ENCODE results near the gene MRPL24.
"Not testable (repeated sequence)": the region's sequence is repeated elsewhere in the genome, so short reads cannot be mapped to it uniquely, and the experiment has no call there.

MRPL24 gene

GRCh38 chr1:156767879-156768604 is 27.2 kb upstream of the MRPL24 start:
- no peak for TF ChIP-seq POLR2A (IDR thresholded peaks at IDR 0.05; ENCODE audit: low read depth, low read length)
- no peak for DNase-seq (ENCODE audit: insufficient read length, low spot score)

GRCh38 chr1:156767101-156767878 is 26.4 kb upstream of the MRPL24 start, which contains the start of gene PRCC:
PRCC (plus strand) TSS chr1:156767535; CDS start chr1:156767772, 237 bp downstream.
- peak; percentile 58 for FAIRE-seq
- DNase-seq (ENCODE audit: insufficient read length, low spot score), result peak; percentile 82
- TF ChIP-seq POLR2A (IDR thresholded peaks at IDR 0.05; ENCODE audit: low read depth, low read length), result peak; percentile 45

More at GRCh38 chr1:156767879-156768604, 27.2 kb upstream of the MRPL24 start:
- no peak for FAIRE-seq

- FAIRE-seq (no peak), DNase-seq (ENCODE audit: insufficient read length, low spot score) (no peak)
- TF ChIP-seq POLR2A (IDR thresholded peaks at IDR 0.05; ENCODE audit: low read depth, low read length), result 0 out of 2 replicates have a peak, but pooled peaks have one; percentile 7
Measured at GRCh38 chr1:156766298-156767100, 25.6 kb upstream of the MRPL24 start.

DNA sequence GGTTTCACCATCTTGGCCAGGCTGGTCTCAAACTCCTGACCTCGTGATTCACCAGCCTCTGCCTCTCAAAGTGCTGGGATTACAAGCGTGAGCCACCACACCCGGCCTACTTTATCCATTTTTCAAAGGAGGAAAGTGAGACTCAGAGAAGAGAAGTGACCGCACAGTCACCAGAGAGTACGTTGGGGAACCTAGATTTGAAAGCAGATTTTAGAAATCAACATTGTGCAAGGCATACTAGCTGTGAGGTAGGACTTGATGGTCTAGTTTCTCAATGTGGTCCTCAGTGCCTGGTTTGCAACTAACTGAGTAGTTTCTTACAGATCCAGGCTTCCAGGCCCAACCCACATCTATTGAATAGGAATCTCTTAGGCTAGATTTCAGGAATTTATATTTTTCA is 24.8 kb upstream of the MRPL24 start:
- TF ChIP-seq POLR2A (IDR thresholded peaks at IDR 0.05; ENCODE audit: low read depth, low read length), result no peak
- DNase-seq (ENCODE audit: insufficient read length, low spot score) (no peak), FAIRE-seq (no peak)

- not testable (repeated sequence) for FAIRE-seq; DNase-seq (ENCODE audit: insufficient read length, low spot score)
Measured at GRCh38 chr1:156765136-156765535, 24.2 kb upstream of the MRPL24 start.

DNA sequence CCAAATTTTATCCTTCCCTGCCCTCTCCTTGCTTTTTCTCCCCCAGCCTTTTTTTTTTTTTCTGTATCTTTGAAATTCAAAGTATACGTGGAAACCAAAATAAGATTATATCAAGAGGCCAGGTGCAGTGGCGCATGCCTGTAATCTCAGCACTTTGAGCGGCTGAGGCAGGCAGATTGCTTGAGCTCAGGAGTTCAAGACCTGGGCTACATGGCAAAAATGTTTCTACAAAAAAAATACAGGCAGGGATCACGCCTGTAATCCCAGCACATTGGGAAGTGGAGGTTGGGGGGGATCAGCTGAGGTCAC is 19.9 kb upstream of the MRPL24 start:
- TF ChIP-seq POLR2A (IDR thresholded peaks at IDR 0.05; ENCODE audit: low read depth, low read length), result no peak
- FAIRE-seq, result no peak
- DNase-seq (ENCODE audit: insufficient read length, low spot score), result no peak

GRCh38 chr1:156760092-156760795 is 19.4 kb upstream of the MRPL24 start:
- DNase-seq (ENCODE audit: insufficient read length, low spot score) (no peak), FAIRE-seq (no peak)
- no peak for TF ChIP-seq POLR2A (IDR thresholded peaks at IDR 0.05; ENCODE audit: low read depth, low read length)

DNA sequence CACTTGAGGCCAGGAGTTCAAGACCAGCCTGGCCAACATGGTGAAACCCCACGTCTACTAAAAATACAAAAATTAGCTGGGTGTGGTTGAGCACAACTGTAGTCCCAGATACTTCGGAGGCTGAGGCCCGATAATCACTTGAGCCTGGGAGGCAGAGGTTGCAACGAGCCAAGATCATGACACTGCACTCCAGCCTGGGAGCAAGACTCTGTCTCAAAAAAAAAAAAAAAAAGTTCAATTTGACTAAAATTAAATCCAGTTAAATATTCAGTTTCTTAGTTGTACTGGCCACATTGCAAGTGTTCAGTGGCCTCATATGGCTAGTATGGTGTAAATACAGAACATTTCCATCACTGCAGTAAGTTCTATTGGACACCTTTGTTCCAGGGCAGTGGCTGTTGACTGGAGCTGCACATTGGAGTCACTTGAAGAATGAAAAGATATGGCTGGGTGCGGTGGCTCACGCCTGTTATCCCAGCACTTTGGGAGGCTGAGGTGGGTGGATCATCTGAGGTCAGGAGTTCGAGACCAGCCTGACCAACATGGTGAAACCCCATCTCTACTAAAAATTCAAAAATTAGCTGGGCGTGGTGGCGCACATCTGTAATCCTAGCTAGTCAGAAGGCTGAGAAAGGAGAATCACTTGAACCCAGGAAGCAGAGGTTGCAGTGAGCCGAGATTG is 16.8 kb upstream of the MRPL24 start:
- FAIRE-seq, result not testable (repeated sequence)

GRCh38 chr1:156756355-156756754 is 15.5 kb upstream of the MRPL24 start:
- TF ChIP-seq POLR2A (IDR thresholded peaks at IDR 0.05; ENCODE audit: low read depth, low read length), result no peak
- FAIRE-seq, result no peak
- DNase-seq (ENCODE audit: insufficient read length, low spot score), result no peak

More for the DNA sequence above, 16.8 kb upstream of the MRPL24 start:
- DNase-seq (ENCODE audit: insufficient read length, low spot score), result not testable (repeated sequence)

DNA sequence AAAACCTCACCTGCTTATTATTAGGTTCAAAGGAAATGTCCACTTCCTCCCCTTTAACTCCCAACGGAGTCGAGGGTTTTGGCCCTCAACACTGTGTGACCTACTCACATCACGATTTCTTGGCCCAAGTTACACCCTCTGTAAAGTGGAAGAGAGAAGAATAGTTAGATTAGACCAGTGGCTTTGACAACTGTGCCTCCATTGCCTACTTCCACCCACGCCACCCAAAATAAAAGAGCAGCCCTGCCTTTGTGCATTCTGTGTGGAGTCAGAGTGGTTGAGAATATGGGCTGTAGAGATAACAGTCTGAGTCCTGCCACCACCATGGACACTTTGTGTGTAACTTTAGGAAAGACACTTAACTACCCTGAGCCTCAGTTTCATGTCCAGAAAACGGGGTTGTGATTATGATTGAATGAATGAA is 14.7 kb upstream of the MRPL24 start:
- TF ChIP-seq POLR2A (IDR thresholded peaks at IDR 0.05; ENCODE audit: low read depth, low read length), result no peak
- FAIRE-seq, result no peak
- DNase-seq (ENCODE audit: insufficient read length, low spot score), result no peak

GRCh38 chr1:156754219-156754618 is 13.3 kb upstream of the MRPL24 start:
- TF ChIP-seq POLR2A (IDR thresholded peaks at IDR 0.05; ENCODE audit: low read depth, low read length), result no peak
- no peak for DNase-seq (ENCODE audit: insufficient read length, low spot score)
- no peak for FAIRE-seq

GRCh38 chr1:156752843-156753482 is 12.1 kb upstream of the MRPL24 start:
- no peak for FAIRE-seq
- TF ChIP-seq POLR2A (IDR thresholded peaks at IDR 0.05; ENCODE audit: low read depth, low read length), result no peak
- no peak for DNase-seq (ENCODE audit: insufficient read length, low spot score)
